Natural killer cell (primary cell): ENCODE results near the gene ZEB2. TPM values are rescaled to one million over a fixed set of nuclear protein-coding genes. Genes with fewer than 3 reads are reported as not detected.
A peak's percentile ranks its signal among the peaks of the same experiment; 100 is the strongest.

Source experiments
- ATAC-seq, 3 donors: fragments of 150-1000 bp in 2 of 3; fragments of 200-7000 bp in 1 of 3; cut with Tn5 transposase; 1 replicate in 1 of 3; 2 replicates in 2 of 3; pipeline ENCODE4 v1.10.0; 2021; ENCODE audit warnings: mild to moderate bottlenecking in 2 of 3, moderate library complexity in 2 of 3
- DNase-seq, 2 donors: peaks; one replicate each; pipeline versions ENCODE4 v3.0.0 to v3.0.0-alpha.2; 2013 to 2021; ENCODE audit warnings: mixed read lengths in 1 of 2
- H3K27ac ChIP-seq: one replicate; pipeline ENCODE4 v1.5.1; 2013; ENCODE audit warnings: mild to moderate bottlenecking, low read length
- H3K27me3 ChIP-seq: one replicate; pipeline ENCODE4 v1.6.1; 2013; ENCODE audit warnings: low read length; ENCODE audit not compliant: control insufficient read depth, insufficient read depth
- H3K36me3 ChIP-seq: one replicate; pipeline ENCODE4 v1.6.1; 2013; ENCODE audit warnings: low read length; ENCODE audit not compliant: control insufficient read depth, insufficient read depth
- H3K4me1 ChIP-seq: one replicate; pipeline ENCODE4 v1.6.1; 2013; ENCODE audit warnings: low read length; ENCODE audit not compliant: control insufficient read depth, insufficient read depth
- H3K4me3 ChIP-seq: one replicate; pipeline ENCODE4 v1.5.1; 2013; ENCODE audit warnings: low read length
- H3K9me3 ChIP-seq: one replicate; pipeline ENCODE4 v1.6.1; 2013; ENCODE audit warnings: low read length; ENCODE audit not compliant: control insufficient read depth, insufficient read depth
- H3K27ac Mint-ChIP-seq, 2 donors: one replicate each; pipeline ENCODE4 v1.8.0; 2022; ENCODE audit warnings: mild to moderate bottlenecking in 2 of 2, mixed read lengths in 2 of 2, moderate library complexity in 1 of 2
- H3K27me3 Mint-ChIP-seq, 2 donors: one replicate each; pipeline ENCODE4 v1.8.0; 2022; ENCODE audit warnings: low read depth in 2 of 2, mixed read lengths in 2 of 2
- H3K36me3 Mint-ChIP-seq: one replicate; pipeline ENCODE4 v1.8.0; 2022; ENCODE audit warnings: mixed read lengths
- H3K4me1 Mint-ChIP-seq, 2 donors: one replicate each; pipeline ENCODE4 v1.8.0; 2022; ENCODE audit warnings: mixed read lengths in 2 of 2
- H3K4me3 Mint-ChIP-seq: one replicate; pipeline ENCODE4 v1.8.0; 2022; ENCODE audit warnings: mild to moderate bottlenecking, moderate library complexity, mixed read lengths
- H3K9me3 Mint-ChIP-seq, 2 donors: one replicate each; pipeline ENCODE4 v1.8.0; 2022; ENCODE audit warnings: mixed read lengths in 2 of 2
- WGBS: methylation state at CpG from one replicate; pipeline ENCODE4 v1.1.7; 2013; ENCODE audit warnings: missing lambda C conversion rate; ENCODE audit not compliant: insufficient coverage; 5-methylcytosine and 5-hydroxymethylcytosine counted together
- intact Hi-C: fragments of 100-400 bp; cut with micrococcal nuclease; formaldehyde crosslinking; loops from one replicate; pipeline ENCODE4 v1.14.2; 2022
- total RNA-seq, 4 donors: library from RNA; stranded (reverse); fragments of 120-200 nt in 1 of 4; gene quantifications; one replicate each; pipeline versions ENCODE4 v1.2.3 to v1.2.4, GENCODE V29; 2013 to 2022
- TF ChIP-seq, protein P1 (sequence below): fragments of 200-600 bp; IDR thresholded peaks from one replicate; pipeline ENCODE4 v1.8.0; 2022; ENCODE audit warnings: antibody characterized with exemption

Gene ZEB2
- total RNA-seq, 3 donors from 2014 or later (not counting 1 experiment from before 2014, with no cell fraction given): 718 to 1,143 (median 944) TPM

DNA sequence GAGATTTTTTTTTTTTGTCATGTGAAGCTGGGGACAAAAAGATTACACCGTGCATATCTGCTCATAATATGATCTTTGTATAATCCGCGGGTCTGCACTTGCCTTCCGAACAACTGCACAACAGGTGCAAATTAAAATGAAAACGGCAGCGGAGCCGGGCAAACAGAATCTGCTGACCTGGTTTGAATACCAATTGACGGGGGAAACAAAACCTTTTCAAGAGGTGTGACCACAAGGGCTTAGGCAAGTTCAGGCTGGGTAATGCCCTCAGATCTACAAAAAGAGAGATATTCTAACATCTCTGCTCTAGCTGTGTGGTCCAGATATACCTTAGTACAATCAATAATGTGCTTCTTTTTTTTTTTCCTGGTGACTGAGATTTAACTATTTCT lies 88.5 kb downstream of the ZEB2 start:
- H3K9me3 Mint-ChIP-seq: no peaks in the 10 kb centered on the region
- WGBS: 22% methylated on average over 8 of the region's 8 CpGs
- H3K36me3 Mint-ChIP-seq: peaks cover 23% of the 10 kb centered on the region
- ATAC-seq: peak; percentile 69 to 83 (median 79)
- H3K4me3 Mint-ChIP-seq: no peak overlapping the region
- DNase-seq: peak in 1 of 2 donors; percentile 62
- H3K4me1 Mint-ChIP-seq: peaks cover 10 to 19% of the 10 kb centered on the region in 2 donors
- H3K27me3 Mint-ChIP-seq: no peaks in the 10 kb centered on the region
- TF ChIP-seq, protein P1, sequence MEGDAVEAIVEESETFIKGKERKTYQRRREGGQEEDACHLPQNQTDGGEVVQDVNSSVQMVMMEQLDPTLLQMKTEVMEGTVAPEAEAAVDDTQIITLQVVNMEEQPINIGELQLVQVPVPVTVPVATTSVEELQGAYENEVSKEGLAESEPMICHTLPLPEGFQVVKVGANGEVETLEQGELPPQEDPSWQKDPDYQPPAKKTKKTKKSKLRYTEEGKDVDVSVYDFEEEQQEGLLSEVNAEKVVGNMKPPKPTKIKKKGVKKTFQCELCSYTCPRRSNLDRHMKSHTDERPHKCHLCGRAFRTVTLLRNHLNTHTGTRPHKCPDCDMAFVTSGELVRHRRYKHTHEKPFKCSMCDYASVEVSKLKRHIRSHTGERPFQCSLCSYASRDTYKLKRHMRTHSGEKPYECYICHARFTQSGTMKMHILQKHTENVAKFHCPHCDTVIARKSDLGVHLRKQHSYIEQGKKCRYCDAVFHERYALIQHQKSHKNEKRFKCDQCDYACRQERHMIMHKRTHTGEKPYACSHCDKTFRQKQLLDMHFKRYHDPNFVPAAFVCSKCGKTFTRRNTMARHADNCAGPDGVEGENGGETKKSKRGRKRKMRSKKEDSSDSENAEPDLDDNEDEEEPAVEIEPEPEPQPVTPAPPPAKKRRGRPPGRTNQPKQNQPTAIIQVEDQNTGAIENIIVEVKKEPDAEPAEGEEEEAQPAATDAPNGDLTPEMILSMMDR: no peak
- Histone ChIP-seq H3K27me3 (no peaks in the 10 kb centered on the region), H3K4me1 (peaks cover 5% of the 10 kb centered on the region), H3K4me3 (peak overlapping the region; percentile 3), H3K27ac (peak overlapping the region; percentile 57), H3K9me3 (no peaks in the 10 kb centered on the region), H3K36me3 (peaks cover 33% of the 10 kb centered on the region)
- H3K27ac Mint-ChIP-seq: no peak overlapping the region
- intact Hi-C loops: loop anchor here (5.0 kb wide), 2 partner anchors 46 to 66 kb away; no protein-coding TSS in a partner anchor

DNA sequence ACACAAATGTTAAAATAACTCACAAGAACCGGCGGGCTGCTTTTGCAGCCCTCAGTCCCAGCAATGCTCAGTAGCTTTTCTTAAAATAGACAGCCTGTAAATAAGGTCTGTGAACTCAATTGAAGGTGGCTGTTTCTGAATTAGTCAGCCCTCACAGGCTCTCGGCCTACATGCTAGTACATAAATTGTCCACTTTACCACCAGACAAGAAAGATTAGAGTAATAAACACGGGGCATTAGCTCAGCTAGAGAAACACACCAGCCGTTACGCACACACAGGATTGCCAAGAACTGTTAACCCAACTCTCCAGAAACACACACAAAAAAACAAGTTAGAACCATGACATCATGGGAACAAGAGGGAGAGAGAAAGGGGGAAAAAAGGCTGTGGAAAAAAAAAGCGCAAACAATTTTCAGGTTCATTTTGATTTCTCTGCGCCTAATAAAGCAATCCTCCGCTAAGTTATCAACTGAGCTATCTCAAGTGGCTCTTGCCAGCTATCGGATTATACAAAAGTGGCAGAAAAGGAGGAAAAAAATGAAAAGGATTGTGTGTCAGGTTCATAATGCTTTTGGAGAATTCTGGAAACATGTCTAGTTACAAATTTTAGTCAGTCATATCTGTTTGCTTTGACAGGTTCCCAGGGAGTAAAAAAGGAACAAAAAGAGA lies 89.1 kb downstream of the ZEB2 start:
- Mint-ChIP-seq H3K36me3 (peaks cover 23% of the 10 kb centered on the region), H3K9me3 (no peaks in the 10 kb centered on the region), H3K4me1 (peaks cover 14 to 23% of the 10 kb centered on the region in 2 donors), H3K27me3 (no peaks in the 10 kb centered on the region), H3K4me3 (no peak overlapping the region), H3K27ac (no peak overlapping the region)
- TF ChIP-seq, protein P1: no peak
- H3K27ac ChIP-seq: peak overlapping the region; percentile 57
- no peaks in the 10 kb centered on the region for H3K9me3 ChIP-seq
- 66% methylated on average over 8 of the region's 10 CpGs for WGBS
- no peaks in the 10 kb centered on the region for H3K27me3 ChIP-seq
- H3K4me3 ChIP-seq: peak overlapping the region; percentile 3
- peak; percentile 39 to 54 (median 52) for ATAC-seq
- peaks cover 5% of the 10 kb centered on the region for H3K4me1 ChIP-seq
- intact Hi-C loops: loop anchor here (5.0 kb wide), 2 partner anchors 46 to 66 kb away; no protein-coding TSS in a partner anchor
- peak in 1 of 2 donors; percentile 34 for DNase-seq
- H3K36me3 ChIP-seq: peaks cover 36% of the 10 kb centered on the region

DNA sequence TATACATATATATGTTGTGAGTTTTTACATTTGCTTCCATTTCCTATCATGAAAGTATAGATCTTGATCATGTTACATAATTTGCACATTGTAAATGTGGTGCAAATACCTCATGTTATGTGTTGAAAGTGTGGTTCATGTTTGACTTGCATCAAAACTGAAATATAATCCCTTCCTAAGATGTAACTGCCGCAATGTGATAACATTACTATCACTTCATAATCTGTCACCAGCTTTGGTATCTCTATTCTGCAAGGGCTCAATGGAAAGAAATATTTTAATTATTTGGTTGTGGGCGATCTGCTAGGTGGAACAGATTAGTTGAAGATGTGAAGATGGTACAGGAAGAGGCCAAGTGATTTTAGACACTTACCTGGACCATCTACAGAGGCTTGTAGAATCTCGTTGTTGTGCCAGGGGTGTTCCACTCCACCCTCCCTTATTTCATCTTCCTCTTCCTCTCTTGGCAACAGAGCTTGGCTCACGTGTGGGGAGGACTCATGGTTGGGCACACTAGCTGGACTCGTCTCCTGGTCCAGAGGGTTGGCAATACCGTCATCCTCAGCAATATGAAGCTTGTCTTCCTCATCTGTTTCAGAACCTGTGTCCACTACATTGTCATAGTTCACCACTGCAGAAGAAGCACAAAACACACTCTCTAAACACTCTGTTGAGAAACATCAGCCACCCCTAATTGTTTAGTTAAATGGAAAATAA lies 90.4 kb downstream of the ZEB2 start:
- 73% methylated on average over 4 of the region's 6 CpGs for WGBS
- intact Hi-C loops: loop anchor here (5.0 kb wide), 2 partner anchors 48 to 68 kb away; no protein-coding TSS in a partner anchor
- no peaks in the 10 kb centered on the region for H3K9me3 Mint-ChIP-seq
- H3K27me3 Mint-ChIP-seq: no peaks in the 10 kb centered on the region
- H3K4me3 Mint-ChIP-seq: no peak overlapping the region
- H3K36me3 Mint-ChIP-seq: peaks cover 23% of the 10 kb centered on the region
- no peak for ATAC-seq
- Histone ChIP-seq H3K27me3 (no peaks in the 10 kb centered on the region), H3K27ac (peak overlapping the region; percentile 54), H3K4me3 (no peak overlapping the region), H3K9me3 (no peaks in the 10 kb centered on the region), H3K4me1 (peaks cover 5% of the 10 kb centered on the region), H3K36me3 (peaks cover 40% of the 10 kb centered on the region)
- no peak overlapping the region for H3K27ac Mint-ChIP-seq
- TF ChIP-seq, protein P1: no peak
- no peak for DNase-seq
- peaks cover 24 to 33% of the 10 kb centered on the region in 2 donors for H3K4me1 Mint-ChIP-seq
